GM19240 (cell line): ENCODE results near the gene SETD2.

Source experiments
- DNase-seq: peaks from one replicate; pipeline ENCODE4 v3.0.0; 2011; ENCODE audit warnings: low spot score; ENCODE audit not compliant: insufficient read length

The SETD2 gene

GRCh38 chr3:46985588-46985987, 178.3 kb downstream of the SETD2 start:
- DNase-seq, result no peak

GRCh38 chr3:46984591-46985459, 179.1 kb downstream of the SETD2 start:
- no peak for DNase-seq

DNA sequence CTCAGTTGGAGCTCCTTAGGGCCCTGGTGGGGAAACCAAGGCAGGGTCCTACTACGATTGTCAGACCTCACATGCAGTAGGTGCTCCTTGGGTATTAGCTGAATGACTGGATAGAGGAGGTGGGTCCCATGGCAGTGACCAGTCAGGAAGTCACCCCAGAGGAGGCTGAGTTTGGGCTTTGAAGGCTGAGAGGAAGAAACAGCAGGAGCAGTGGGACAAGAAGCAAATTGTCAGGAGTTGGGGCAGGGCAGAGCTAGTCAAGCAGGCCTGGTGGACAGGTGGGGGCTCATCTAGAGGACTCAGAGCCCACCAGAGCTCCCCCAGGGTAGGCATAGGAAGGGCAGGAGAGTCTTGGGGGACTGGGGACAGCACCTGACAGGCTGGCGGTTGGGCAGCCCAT, 181.4 kb downstream of the SETD2 start:
- DNase-seq, result no peak

DNA sequence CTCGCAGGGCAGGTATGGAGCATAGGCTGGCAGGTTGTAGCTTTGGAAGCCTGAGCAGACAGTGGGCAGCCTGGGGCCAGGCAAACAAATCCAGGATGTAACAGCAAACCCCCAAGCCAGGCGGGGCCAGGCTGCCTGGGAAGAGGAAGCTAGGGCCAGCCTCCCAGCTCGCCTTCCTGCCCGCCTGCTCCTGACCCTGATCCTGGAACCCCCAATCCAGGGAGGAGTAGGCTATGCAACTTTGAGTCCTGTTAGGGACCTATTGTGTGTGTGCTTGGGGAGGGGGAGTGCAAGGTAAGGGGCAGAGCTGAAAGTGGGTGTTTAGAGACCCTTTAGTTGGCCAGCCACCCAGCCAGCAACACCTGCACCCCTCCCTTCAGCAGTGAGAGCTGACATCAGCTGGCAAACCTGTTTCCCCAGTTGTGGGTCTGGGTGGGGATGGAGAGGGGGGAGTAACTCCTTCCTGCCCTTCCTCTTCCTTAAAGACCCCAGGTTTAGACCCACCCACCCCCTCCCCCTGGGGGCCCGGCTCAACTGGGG, 181.9 kb downstream of the SETD2 start:
- no peak for DNase-seq

DNA sequence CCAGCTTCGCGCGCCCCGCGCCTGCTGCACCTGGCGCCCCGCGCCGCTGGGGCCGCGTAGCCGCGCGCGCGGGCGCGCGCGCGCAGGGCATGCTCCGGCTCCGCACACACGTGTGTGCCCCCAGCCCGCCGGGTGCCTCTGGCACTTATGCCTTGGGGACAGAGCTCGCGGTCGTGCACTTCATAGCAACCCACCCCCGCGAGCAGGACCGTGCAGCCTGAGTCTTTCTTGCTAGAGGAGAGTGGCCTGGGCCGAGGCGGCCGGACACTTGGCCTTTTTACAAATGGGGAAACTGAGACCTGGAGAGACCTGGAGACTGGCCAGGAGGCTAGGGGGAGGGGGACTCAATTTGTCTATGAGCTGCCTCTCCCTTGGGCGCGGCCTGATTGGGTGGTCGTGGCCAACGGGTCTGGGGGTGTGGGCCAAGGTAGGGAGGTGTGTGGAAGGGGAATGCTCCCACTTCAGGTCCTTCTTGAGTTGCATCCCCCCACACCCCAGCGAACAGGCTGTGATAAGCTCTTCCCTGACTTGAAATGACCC, 183.9 kb downstream of the SETD2 start:
- DNase-seq, result no peak

GRCh38 chr3:46978985-46979944, 184.6 kb downstream of the SETD2 start, which contains the start of gene NBEAL2:
Gene NBEAL2 (plus strand): TSS chr3:46979666. CDS start chr3:46979862, 196 bp downstream.
- DNase-seq, result peak; percentile 90

DNA sequence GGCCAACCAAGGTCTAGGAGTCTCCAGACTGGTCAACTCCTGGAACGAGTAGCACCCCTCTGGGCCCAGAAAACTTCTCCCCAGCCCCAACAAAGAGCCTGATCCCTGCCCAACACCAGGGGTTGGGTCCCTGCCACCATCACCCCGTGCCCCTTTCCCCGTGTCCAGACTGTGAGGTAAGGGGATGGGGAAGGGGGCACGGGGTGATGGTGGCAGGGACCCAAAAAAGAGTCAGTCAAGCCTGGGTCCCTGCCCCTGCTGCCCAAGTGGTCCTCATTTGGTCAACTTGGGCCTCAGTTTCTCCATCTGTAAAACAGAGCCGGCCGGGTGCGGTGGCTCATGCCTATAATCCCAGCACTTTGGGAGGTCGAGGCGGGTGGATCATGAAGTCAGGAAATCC, 185.5 kb downstream of the SETD2 start:
- no peak for DNase-seq

DNA sequence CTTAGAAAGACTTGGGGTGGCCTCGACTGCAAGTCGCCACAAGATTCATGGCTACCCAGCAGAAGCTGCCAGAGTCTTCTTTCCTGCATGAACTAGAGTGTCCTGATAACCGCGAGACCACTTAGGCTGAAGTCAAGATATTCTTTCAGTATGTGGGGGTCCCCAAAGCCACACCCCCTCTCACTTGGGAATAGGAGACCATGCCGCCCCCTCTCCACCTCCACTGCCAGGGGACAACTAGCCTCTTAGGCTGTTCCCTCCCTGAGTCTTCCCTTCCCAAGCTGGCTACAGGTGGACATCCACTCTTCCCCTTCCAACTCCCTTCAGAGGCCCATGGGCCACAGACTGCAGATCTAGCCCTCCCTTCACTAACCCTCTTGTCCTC, 186.1 kb downstream of the SETD2 start:
- DNase-seq, result no peak

DNA sequence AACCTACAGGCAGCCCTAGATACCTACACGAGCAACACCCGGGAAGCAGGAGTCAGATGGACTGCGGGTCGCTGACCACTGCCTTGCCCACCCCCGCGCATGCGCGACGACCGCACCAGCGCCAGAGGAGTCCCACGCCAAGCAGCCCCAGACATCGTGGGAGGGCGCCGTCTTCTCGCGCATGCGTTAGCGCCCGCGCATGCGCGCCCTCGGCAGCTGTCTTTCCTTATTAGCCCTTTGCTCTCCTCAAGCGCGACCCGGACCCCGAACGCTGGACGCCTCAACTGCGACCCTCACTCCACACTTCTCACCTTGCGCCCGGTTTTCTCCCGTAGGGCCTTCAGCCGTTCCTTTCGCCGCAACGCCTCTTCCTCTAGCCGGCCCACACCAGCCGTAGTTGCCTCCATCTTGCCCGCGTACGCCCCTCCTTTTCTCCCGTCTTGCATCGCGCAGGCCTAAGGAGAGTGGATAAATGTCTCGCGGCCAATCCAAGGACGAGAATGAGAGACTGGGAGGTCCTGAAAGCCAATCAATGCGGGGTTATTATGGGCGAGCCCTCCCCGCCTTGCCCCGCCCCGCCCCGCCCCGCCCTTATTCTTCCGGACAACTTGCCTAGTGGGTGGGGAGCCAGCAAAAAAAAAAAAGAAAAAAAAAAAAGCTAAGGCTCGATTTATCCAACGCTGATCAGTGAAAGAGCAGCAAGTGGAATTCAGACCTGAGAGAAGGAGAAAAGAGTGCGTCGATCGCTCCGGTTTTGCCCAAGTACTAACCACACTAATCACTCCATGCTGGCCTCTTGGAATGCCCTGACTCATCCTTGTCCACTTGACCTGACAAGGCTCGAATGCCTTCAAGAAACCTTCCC, 187.4 kb downstream of the SETD2 start, which contains the start of gene CCDC12:
Gene CCDC12, minus strand, starts transcription at position 420 of the 865 bp plus-strand sequence. Its CDS starts 13 bp downstream, at position 407.
- peak; percentile 96 for DNase-seq

GRCh38 chr3:46974421-46975171, 189.3 kb downstream of the SETD2 start:
- no peak for DNase-seq

GRCh38 chr3:46972396-46972795, 191.5 kb downstream of the SETD2 start:
- DNase-seq, result no peak

- DNase-seq, result no peak
Measured at GRCh38 chr3:46971742-46972141, 192.2 kb downstream of the SETD2 start.

DNA sequence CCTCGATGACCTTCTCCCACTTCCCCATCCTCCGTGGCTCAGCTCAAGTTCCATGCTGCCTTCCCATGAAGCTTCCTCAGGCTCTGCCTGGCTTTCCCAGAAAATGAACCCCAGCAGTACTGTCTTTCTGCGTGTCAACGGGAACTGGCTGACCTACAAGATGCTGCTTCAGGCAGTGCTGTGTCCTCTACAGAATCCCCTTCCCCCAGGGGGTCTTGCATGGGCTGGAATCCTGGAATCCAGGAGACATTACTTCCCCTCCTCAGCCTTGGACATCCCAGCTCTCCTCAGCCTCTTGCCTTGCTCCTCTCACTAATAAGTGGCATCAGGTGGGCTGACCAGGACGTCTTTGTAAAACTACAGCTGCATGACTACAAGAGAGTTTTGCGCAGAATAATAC, 192.8 kb downstream of the SETD2 start:
- no peak for DNase-seq

GRCh38 chr3:46970391-46971091, 193.4 kb downstream of the SETD2 start:
- no peak for DNase-seq

- no peak for DNase-seq
Measured at GRCh38 chr3:46968783-46969428, 195.0 kb downstream of the SETD2 start.

DNA sequence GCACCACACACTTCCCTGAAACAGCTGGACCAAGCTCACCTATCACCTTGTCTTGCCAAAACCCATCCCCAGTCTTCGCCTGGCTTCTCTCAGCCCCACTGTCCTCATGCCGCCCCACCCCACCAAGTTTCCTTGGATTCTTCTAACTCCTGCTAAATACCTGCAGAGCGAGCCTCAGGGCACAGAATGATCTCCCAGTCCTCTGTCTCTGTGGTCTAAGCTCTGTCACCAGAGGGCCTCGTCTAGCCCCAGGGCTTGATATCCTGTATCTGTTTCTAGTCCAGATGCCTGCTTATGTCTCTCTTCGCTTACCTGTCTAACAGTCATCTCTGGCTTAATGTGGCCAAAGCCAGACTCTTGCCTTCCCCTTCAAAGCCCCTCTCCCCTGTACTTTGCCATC, 197.1 kb downstream of the SETD2 start:
- DNase-seq, result no peak
